ENCODE data around the gene ABLIM1.

Gene ABLIM1

DNA sequence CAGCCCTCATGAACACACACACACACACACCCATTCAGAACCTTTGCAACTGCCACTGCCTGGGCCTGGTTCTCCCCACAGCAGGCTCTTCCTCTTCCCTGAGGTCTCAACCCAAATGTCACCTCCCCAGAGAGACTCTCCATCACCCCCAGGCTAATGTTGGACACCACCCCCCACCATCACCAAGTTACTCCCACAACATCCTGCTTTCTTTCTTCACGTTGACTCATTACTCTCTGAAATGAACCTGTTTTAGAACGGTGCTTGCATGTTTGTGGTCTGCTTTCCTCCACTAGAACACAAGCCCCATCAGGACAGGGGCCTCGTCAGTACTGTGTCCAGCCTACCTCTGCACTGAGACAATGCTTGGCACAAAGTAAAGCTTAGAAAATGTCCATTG, 269.8 kb downstream of the ABLIM1 start:
- in situ Hi-C loops (cut with MboI; ENCODE audit: low pct_unique_long_range_greater_than_20kb, low sequenced_read_pairs, unreplicated experiment), result no loop called here
- TF ChIP-seq, protein P1, sequence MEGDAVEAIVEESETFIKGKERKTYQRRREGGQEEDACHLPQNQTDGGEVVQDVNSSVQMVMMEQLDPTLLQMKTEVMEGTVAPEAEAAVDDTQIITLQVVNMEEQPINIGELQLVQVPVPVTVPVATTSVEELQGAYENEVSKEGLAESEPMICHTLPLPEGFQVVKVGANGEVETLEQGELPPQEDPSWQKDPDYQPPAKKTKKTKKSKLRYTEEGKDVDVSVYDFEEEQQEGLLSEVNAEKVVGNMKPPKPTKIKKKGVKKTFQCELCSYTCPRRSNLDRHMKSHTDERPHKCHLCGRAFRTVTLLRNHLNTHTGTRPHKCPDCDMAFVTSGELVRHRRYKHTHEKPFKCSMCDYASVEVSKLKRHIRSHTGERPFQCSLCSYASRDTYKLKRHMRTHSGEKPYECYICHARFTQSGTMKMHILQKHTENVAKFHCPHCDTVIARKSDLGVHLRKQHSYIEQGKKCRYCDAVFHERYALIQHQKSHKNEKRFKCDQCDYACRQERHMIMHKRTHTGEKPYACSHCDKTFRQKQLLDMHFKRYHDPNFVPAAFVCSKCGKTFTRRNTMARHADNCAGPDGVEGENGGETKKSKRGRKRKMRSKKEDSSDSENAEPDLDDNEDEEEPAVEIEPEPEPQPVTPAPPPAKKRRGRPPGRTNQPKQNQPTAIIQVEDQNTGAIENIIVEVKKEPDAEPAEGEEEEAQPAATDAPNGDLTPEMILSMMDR (IDR thresholded peaks at IDR 0.05; ENCODE audit: extremely low read depth, insufficient read depth, missing control alignments), result no peak
- DNase-seq (ENCODE audit: low spot score), result peak; percentile 49

DNA sequence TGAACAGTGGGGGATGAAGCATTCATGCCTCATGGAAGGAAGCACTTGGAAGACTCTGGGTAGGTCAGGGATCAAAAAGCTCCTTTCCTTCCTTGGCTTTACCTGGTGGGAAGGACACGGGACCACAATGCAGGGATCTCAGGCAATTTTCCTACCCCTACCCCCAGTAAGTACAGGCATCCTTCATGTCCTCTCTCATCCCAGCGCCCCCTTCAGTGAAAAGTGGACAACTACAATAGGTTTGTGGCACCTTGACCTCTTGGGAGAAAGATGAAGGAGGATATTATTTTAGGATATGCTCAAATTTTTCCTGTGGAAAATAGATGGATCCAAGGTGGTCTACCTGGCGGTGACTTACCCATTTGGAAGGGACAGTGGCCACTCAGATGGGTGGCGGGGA, 270.3 kb downstream of the ABLIM1 start:
- no peak for DNase-seq (ENCODE audit: low spot score)
- in situ Hi-C loops (cut with MboI; ENCODE audit: low pct_unique_long_range_greater_than_20kb, low sequenced_read_pairs, unreplicated experiment), result no loop called here
- TF ChIP-seq, protein P1 (IDR thresholded peaks at IDR 0.05; ENCODE audit: extremely low read depth, insufficient read depth, missing control alignments), result peak; percentile 9

DNA sequence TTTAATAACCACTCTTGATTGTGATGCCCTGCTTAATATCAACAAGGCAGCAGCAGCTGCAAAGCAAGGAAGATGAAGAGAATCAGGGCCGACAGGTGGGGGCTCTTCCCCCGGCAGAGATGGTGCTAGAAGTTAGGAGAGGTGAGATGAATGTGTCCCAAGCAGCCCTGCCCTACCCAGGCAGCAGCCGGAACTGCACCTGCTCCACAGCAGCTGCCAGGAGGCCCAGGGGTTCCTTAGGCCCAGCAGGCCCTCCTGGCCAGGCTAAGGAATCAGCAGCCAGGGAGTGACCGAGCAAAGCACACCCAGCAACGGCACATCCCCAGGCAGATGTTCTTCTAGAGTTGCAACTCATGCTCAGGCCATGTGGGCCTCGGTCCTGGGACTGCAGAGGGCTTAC, 271.6 kb downstream of the ABLIM1 start:
- TF ChIP-seq, protein P1 (IDR thresholded peaks at IDR 0.05; ENCODE audit: extremely low read depth, insufficient read depth, missing control alignments), result peak; percentile 20
- no peak for DNase-seq (ENCODE audit: low spot score)
- in situ Hi-C loops (cut with MboI; ENCODE audit: low pct_unique_long_range_greater_than_20kb, low sequenced_read_pairs, unreplicated experiment), result no loop called here

DNA sequence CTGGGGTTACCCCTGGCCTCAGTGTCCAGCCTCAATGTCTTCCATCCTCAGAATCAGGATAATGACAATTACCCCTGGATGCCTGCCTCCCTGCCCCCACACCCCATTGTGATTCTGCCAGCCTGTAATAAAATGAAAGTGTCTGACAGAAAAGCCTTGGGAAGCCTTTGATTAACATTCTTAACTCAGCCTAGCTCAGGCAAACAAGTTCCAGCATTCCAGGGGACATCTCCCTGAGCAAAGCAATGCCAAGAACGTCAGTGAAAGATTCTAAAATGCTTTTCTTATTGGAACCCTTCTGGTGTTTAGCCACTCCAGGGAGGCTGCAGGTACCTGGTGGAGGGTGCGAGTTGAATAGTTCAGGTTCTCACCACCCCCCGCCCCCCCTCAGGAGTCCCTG, 272.5 kb downstream of the ABLIM1 start:
- in situ Hi-C loops (cut with MboI; ENCODE audit: low pct_unique_long_range_greater_than_20kb, low sequenced_read_pairs, unreplicated experiment), result no loop called here
- TF ChIP-seq, protein P1 (IDR thresholded peaks at IDR 0.05; ENCODE audit: extremely low read depth, insufficient read depth, missing control alignments), result no peak
- no peak for DNase-seq (ENCODE audit: low spot score)

DNA sequence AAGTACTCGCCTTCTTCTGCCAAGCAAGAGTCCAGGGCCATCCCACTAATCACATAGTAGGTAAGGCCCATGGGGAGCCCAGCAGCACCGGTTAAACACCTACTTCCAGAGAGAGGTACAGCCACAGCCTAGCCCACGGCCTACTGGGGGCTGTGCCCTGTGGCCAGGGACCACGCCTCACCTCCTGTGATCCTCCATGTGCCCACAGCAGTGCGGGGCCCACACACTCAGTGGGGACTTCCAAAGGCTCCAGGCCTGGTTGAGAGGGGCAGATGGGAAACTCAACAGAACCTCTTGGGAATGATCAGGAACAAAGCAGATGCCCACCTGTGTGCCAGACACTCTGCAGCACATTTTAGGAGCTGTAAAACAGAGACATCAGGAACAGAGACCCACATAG, 273.5 kb downstream of the ABLIM1 start:
- DNase-seq (ENCODE audit: low spot score), result no peak
- in situ Hi-C loops (cut with MboI; ENCODE audit: low pct_unique_long_range_greater_than_20kb, low sequenced_read_pairs, unreplicated experiment), result no loop called here
- TF ChIP-seq, protein P1 (IDR thresholded peaks at IDR 0.05; ENCODE audit: extremely low read depth, insufficient read depth, missing control alignments), result no peak

DNA sequence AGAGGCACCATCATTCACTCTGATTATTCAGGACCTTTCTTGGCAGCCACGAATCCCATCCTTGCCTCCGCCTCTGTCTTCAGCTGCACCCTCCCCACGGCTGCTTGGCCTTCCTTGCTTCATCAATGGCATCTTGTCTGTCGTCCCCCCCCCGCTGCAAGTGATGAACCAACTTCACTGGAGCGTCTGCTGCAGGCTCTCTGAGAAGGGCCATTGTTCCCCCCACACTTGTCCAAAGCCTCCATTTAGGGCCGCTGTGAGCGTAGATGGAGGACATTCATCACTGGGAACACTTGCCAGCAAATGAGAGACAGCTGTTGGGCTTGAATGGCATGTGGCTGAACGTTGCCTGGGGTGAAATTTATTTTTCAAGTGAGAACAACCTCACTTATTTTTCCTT, 273.9 kb downstream of the ABLIM1 start:
- no peak for DNase-seq (ENCODE audit: low spot score)
- TF ChIP-seq, protein P1 (IDR thresholded peaks at IDR 0.05; ENCODE audit: extremely low read depth, insufficient read depth, missing control alignments), result no peak
- in situ Hi-C loops (cut with MboI; ENCODE audit: low pct_unique_long_range_greater_than_20kb, low sequenced_read_pairs, unreplicated experiment), result no loop called here

All from GM13977 (cell line).